ENCODE data around the gene ACVR1B.

ACVR1B gene

DNA sequence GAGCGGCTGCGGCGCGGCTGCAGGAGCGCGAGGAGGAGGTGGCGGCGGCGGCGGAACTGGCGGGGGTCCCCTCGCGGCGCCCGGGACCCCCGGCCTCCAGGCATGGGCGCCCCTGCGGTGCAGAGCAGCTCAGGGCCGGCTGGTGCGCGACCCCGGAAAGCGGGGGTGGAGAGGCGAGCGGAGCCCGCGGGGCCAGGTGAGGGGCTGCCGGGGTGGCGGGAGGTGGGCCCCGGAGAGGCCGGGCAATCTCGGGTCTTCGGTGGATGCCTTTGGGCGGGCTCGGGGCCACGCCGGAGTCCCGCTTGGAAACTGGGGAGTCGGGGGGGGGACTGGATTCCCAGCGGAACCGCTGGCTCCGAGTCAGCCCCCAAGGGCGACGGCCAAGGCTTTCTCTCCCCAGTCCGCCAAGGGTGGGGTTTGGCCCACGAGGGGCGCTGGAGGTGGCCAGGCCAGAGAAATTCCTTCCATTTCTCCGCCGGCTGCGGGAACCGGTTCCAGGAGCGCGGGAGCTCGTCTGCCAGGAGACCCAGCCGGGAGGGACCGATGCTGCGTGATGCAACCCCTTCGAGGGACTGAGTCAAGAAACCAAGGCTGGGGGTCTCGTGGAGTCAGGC is 85.9 kb downstream of the ACVR1B start (continued):
- TF ChIP-seq ZNF692 (tag by site-specific recombination; IDR thresholded peaks at IDR 0.05) = peak; percentile 88
- no peak for TF ChIP-seq ZNF426 (tag by site-specific recombination; IDR thresholded peaks at IDR 0.05)
- no peak for TF ChIP-seq ZNF514 (tag by site-specific recombination; IDR thresholded peaks at IDR 0.05)
- TF ChIP-seq ZNF521 (tag by site-specific recombination; IDR thresholded peaks at IDR 0.05) = no peak
- no peak for TF ChIP-seq ZNF350 (tag by site-specific recombination; IDR thresholded peaks at IDR 0.05)
- TF ChIP-seq, protein P1, sequence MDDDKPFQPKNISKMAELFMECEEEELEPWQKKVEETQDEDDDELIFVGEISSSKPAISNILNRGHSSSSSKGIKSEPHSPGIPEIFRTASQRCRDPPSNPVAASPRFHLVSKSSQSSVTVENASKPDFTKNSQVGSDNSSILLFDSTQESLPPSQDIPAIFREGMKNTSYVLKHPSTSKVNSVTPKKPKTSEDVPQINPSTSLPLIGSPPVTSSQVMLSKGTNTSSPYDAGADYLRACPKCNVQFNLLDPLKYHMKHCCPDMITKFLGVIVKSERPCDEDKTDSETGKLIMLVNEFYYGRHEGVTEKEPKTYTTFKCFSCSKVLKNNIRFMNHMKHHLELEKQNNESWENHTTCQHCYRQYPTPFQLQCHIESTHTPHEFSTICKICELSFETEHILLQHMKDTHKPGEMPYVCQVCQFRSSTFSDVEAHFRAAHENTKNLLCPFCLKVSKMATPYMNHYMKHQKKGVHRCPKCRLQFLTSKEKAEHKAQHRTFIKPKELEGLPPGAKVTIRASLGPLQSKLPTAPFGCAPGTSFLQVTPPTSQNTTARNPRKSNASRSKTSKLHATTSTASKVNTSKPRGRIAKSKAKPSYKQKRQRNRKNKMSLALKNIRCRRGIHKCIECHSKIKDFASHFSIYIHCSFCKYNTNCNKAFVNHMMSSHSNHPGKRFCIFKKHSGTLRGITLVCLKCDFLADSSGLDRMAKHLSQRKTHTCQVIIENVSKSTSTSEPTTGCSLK (tag by site-specific recombination; IDR thresholded peaks at IDR 0.05) = no peak
- TF ChIP-seq IKZF3 (tag by site-specific recombination; IDR thresholded peaks at IDR 0.05) = peak; percentile 56; the same call in 1 of the 2 replicates
- no peak for TF ChIP-seq ZNF416 (tag by site-specific recombination; IDR thresholded peaks at IDR 0.05)
- 0 out of 2 replicates have a peak, but pooled peaks have one; percentile 20 for TF ChIP-seq REST (tag by site-specific recombination; IDR thresholded peaks at IDR 0.05)
- no peak for TF ChIP-seq ZNF548 (tag by site-specific recombination; IDR thresholded peaks at IDR 0.05)
- TF ChIP-seq ZNF549 (tag by site-specific recombination; IDR thresholded peaks at IDR 0.05) = no peak
- TF ChIP-seq ZNF837 (tag by site-specific recombination; IDR thresholded peaks at IDR 0.05) = no peak
- TF ChIP-seq ZFHX2 (tag by site-specific recombination; conservative IDR thresholded peaks at IDR 0.05) = no peak
- no peak for TF ChIP-seq MEIS1 (CRISPR knock-in tag; IDR thresholded peaks at IDR 0.05; ENCODE audit: borderline replicate concordance)
- TF ChIP-seq ZFP69B (tag by site-specific recombination; IDR thresholded peaks at IDR 0.05) = peak; percentile 80
- TF ChIP-seq KLF9 (tag by site-specific recombination; IDR thresholded peaks at IDR 0.05; ENCODE audit: low read depth) = peak; percentile 27; the same call in 1 of the 2 replicates
- TF ChIP-seq ZNF239 (tag by site-specific recombination; IDR thresholded peaks at IDR 0.05) = no peak
- peak; percentile 33; the same call in 1 of the 2 replicates for TF ChIP-seq ZBTB48 (tag by site-specific recombination; IDR thresholded peaks at IDR 0.05)
- TF ChIP-seq ZNF366 (tag by site-specific recombination; conservative IDR thresholded peaks at IDR 0.05) = peak; percentile 39; the same call in 1 of the 2 replicates
- TF ChIP-seq ZNF544 (tag by site-specific recombination; IDR thresholded peaks at IDR 0.05) = no peak
- peak; percentile 65 for TF ChIP-seq GLIS1 (tag by site-specific recombination; IDR thresholded peaks at IDR 0.05)
- TF ChIP-seq ZBTB20 (tag by site-specific recombination; IDR thresholded peaks at IDR 0.05) = peak; percentile 27; the same call in 1 of the 2 replicates
- no peak for TF ChIP-seq ZNF792 (tag by site-specific recombination; IDR thresholded peaks at IDR 0.05)
- no peak for TF ChIP-seq ZNF24 (tag by site-specific recombination; IDR thresholded peaks at IDR 0.05)
- TF ChIP-seq BCL11B (tag by site-specific recombination; IDR thresholded peaks at IDR 0.05; ENCODE audit: low read depth) = no peak
- 0 out of 2 replicates have a peak, but pooled peaks have one; percentile 35 for TF ChIP-seq KLF7 (tag by site-specific recombination; IDR thresholded peaks at IDR 0.05; ENCODE audit: borderline replicate concordance)
- TF ChIP-seq SETDB1 (IDR thresholded peaks at IDR 0.05; ENCODE audit: insufficient read length, low read length) = no peak
- peak; percentile 94 for TF ChIP-seq ZNF341 (tag by site-specific recombination; IDR thresholded peaks at IDR 0.05; ENCODE audit: low read depth)
- TF ChIP-seq ZFP37 (tag by site-specific recombination; IDR thresholded peaks at IDR 0.05) = no peak
- TF ChIP-seq ZNF121 (tag by site-specific recombination; IDR thresholded peaks at IDR 0.05) = no peak
- TF ChIP-seq, protein P2, sequence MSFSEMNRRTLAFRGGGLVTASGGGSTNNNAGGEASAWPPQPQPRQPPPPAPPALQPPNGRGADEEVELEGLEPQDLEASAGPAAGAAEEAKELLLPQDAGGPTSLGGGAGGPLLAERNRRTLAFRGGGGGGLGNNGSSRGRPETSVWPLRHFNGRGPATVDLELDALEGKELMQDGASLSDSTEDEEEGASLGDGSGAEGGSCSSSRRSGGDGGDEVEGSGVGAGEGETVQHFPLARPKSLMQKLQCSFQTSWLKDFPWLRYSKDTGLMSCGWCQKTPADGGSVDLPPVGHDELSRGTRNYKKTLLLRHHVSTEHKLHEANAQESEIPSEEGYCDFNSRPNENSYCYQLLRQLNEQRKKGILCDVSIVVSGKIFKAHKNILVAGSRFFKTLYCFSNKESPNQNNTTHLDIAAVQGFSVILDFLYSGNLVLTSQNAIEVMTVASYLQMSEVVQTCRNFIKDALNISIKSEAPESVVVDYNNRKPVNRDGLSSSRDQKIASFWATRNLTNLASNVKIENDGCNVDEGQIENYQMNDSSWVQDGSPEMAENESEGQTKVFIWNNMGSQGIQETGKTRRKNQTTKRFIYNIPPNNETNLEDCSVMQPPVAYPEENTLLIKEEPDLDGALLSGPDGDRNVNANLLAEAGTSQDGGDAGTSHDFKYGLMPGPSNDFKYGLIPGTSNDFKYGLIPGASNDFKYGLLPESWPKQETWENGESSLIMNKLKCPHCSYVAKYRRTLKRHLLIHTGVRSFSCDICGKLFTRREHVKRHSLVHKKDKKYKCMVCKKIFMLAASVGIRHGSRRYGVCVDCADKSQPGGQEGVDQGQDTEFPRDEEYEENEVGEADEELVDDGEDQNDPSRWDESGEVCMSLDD (tag by site-specific recombination; IDR thresholded peaks at IDR 0.05) = peak; percentile 61; the same call in 1 of the 2 replicates
- TF ChIP-seq ZEB2 (tag by site-specific recombination; IDR thresholded peaks at IDR 0.05) = peak; percentile 36; the same call in 1 of the 2 replicates

All from HEK293 (cell line).